ENCODE measurements around the gene DPRX. TPM values are rescaled to one million over a fixed set of nuclear protein-coding genes. Genes with fewer than 3 reads are reported as not detected.

DPRX gene
- total and polyA plus RNA-seq, 2 of the 13 experiments (the other 11 are each of a cell fraction or from before 2014, with no cell fraction given), result not detected

DNA sequence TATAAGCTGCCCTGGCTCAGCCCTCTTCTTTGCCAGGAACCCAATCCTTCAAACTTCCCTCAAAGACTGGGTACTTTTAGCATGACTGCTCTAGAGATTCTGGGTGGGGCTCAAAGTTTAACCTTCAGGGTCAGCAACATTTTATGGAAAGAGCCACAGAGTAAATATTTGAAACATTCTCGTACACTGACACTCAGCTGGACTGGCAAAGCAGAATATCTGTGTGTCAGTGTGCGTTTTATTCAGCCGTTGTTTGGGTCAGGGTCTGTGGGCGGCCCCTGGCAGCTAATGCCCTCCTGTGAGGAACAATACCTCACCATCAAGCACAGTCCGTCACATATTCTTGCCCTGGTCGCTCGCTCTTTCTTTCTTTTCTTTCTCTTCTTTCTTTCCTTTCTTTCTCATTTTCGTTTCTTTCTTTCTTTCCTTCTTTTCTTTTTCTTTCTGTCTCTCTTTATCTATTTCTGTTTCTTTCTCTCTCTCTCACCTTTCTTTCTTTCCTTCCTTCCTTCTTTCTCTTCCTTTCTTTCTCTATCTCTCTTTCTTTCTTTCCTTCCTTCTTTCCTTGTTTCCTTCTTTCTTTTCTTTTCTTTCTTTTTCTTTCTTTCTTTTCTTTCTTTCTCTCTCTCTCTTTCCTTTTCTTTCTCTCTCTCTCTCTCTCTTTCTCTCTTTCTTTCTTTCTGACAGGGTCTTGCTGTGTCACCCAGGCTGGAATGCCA lies 10.7 kb downstream of the DPRX start:
- Histone ChIP-seq H3K27ac (ENCODE audit: extremely low read length, insufficient read depth, low read length) (peak overlapping the region; percentile 55), H3K36me3 (replicated peaks in 1 of 2; ENCODE audit: control insufficient read depth in 1 of 2, insufficient read depth in 2 of 2, low read length in 2 of 2) (no peaks in the 10 kb centered on the region), H2AFZ (ENCODE audit: low read length) (no peak overlapping the region), H3K9me3 (ENCODE audit: low read length) (no peaks in the 10 kb centered on the region), H3K4me1 (ENCODE audit: insufficient read depth, low read length) (peaks cover 65% of the 10 kb centered on the region), H3K79me2 (ENCODE audit: insufficient read depth, low read length) (no peaks in the 10 kb centered on the region), H3K4me2 (ENCODE audit: low read depth, low read length) (peak overlapping the region; percentile 80), H3K4me3 (replicated peaks in 1 of 3; ENCODE audit: insufficient read depth in 1 of 3, low read depth in 2 of 3, low read length in 3 of 3) (peak overlapping the region in 1 of 3 experiments; percentile 20; a peak in 1 of 6 replicates), H4K20me1 (ENCODE audit: insufficient read depth, low read length) (no peaks in the 10 kb centered on the region), H3K9ac (ENCODE audit: insufficient read depth, low read depth, low read length) (peak overlapping the region; percentile 8; the same call in 1 of the 2 replicates), H3K27me3 (ENCODE audit: control insufficient read depth in 1 of 2, insufficient read depth in 2 of 2, low read length in 2 of 2) (no peaks in the 10 kb centered on the region)
- in situ Hi-C loops (cut with HindIII; ENCODE audit: extremely low pct_ligation_motif_present, low pct_unique_long_range_greater_than_20kb) (no loop called here), intact Hi-C loops (cut with micrococcal nuclease; ENCODE audit: unreplicated experiment) (loop anchor here (2.0 kb wide), 1 partner anchor 16 kb away; no protein-coding TSS in a partner anchor)
- DNase-seq (ENCODE audit: low spot score) (peak; percentile 87), FAIRE-seq (peak; percentile 81), ATAC-seq (peak; percentile 84)
- ChIA-PET CTCF (ENCODE audit: low intra/inter-chr PET ratio, low total read pairs) (no interaction called here), POLR2A (no interaction called here)
- 25% methylated on average over 6 of the region's 8 CpGs for WGBS (ENCODE audit: low lambda C conversion rate)
- no TSS peak for BruUV-seq (replicated peaks)
- peak; percentile 92 for TF ChIP-seq SAP130 (CRISPR knock-in tag; IDR thresholded peaks at IDR 0.05; ENCODE audit: low read depth)
- no peak for TF ChIP-seq ZNF224 (CRISPR knock-in tag; IDR thresholded peaks at IDR 0.05)
- no peak for TF ChIP-seq ZNF431 (CRISPR knock-in tag; IDR thresholded peaks at IDR 0.05; ENCODE audit: borderline replicate concordance, low read depth)
- TF ChIP-seq NFE2L2 (IDR thresholded peaks at IDR 0.05; ENCODE audit: low read length), result no peak
- TF ChIP-seq, protein P1, sequence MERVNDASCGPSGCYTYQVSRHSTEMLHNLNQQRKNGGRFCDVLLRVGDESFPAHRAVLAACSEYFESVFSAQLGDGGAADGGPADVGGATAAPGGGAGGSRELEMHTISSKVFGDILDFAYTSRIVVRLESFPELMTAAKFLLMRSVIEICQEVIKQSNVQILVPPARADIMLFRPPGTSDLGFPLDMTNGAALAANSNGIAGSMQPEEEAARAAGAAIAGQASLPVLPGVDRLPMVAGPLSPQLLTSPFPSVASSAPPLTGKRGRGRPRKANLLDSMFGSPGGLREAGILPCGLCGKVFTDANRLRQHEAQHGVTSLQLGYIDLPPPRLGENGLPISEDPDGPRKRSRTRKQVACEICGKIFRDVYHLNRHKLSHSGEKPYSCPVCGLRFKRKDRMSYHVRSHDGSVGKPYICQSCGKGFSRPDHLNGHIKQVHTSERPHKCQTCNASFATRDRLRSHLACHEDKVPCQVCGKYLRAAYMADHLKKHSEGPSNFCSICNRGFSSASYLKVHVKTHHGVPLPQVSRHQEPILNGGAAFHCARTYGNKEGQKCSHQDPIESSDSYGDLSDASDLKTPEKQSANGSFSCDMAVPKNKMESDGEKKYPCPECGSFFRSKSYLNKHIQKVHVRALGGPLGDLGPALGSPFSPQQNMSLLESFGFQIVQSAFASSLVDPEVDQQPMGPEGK (CRISPR knock-in tag; IDR thresholded peaks at IDR 0.05), result peak; percentile 60
- TF ChIP-seq NKX3-1 (CRISPR knock-in tag; IDR thresholded peaks at IDR 0.05), result no peak
- TF ChIP-seq KLF6 (CRISPR knock-in tag; IDR thresholded peaks at IDR 0.05), result no peak
- TF ChIP-seq DDIT3 (CRISPR knock-in tag; IDR thresholded peaks at IDR 0.05), result no peak
- TF ChIP-seq NFRKB (IDR thresholded peaks at IDR 0.05), result no peak
- no peak for TF ChIP-seq ZSCAN30 (CRISPR knock-in tag; IDR thresholded peaks at IDR 0.05)
- 0 out of 2 replicates have a peak, but pooled peaks have one; percentile 26 for TF ChIP-seq ZNF543 (CRISPR knock-in tag; IDR thresholded peaks at IDR 0.05)
- TF ChIP-seq, protein P2, sequence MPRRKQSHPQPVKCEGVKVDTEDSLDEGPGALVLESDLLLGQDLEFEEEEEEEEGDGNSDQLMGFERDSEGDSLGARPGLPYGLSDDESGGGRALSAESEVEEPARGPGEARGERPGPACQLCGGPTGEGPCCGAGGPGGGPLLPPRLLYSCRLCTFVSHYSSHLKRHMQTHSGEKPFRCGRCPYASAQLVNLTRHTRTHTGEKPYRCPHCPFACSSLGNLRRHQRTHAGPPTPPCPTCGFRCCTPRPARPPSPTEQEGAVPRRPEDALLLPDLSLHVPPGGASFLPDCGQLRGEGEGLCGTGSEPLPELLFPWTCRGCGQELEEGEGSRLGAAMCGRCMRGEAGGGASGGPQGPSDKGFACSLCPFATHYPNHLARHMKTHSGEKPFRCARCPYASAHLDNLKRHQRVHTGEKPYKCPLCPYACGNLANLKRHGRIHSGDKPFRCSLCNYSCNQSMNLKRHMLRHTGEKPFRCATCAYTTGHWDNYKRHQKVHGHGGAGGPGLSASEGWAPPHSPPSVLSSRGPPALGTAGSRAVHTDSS (CRISPR knock-in tag; conservative IDR thresholded peaks at IDR 0.05), result no peak
- TF ChIP-seq CHD4 (IDR thresholded peaks at IDR 0.05; ENCODE audit: borderline replicate concordance, low read length), result no peak
- TF ChIP-seq NR2F6 (IDR thresholded peaks at IDR 0.05), result peak; percentile 76
- TF ChIP-seq NR2F6 (CRISPR knock-in tag; IDR thresholded peaks at IDR 0.05), result peak; percentile 77
- no peak for TF ChIP-seq ZNF383 (CRISPR knock-in tag; IDR thresholded peaks at IDR 0.05; ENCODE audit: borderline replicate concordance)
- peak; percentile 37; the same call in 1 of the 2 replicates for TF ChIP-seq FOXK1 (CRISPR knock-in tag; IDR thresholded peaks at IDR 0.05; ENCODE audit: borderline replicate concordance, low read depth)
- no peak for TF ChIP-seq THYN1 (CRISPR knock-in tag; IDR thresholded peaks at IDR 0.05; ENCODE audit: borderline replicate concordance, low read depth)
- TF ChIP-seq HOXD1 (CRISPR knock-in tag; IDR thresholded peaks at IDR 0.05), result no peak
- no peak; the same call in 1 of the 2 replicates for TF ChIP-seq TFDP1 (CRISPR knock-in tag; IDR thresholded peaks at IDR 0.05; ENCODE audit: borderline replicate concordance)
- TF ChIP-seq FOXA1 (IDR thresholded peaks at IDR 0.05), result no peak
- TF ChIP-seq FOXA1 (CRISPR knock-in tag; IDR thresholded peaks at IDR 0.05), result peak; percentile 53
- TF ChIP-seq SP5 (CRISPR knock-in tag; IDR thresholded peaks at IDR 0.05; ENCODE audit: borderline replicate concordance, low read depth), result 0 out of 2 replicates have a peak, but pooled peaks have one; percentile 45
